MM.1S (cell line): ENCODE results near the gene UBL4B.

Source experiments
- EZH2 ChIP-seq: fragments of 300-600 bp; sonication (generic); optimal IDR thresholded peaks from 2 replicates; pipeline ENCODE3; 2017; ENCODE audit warnings: low read depth, mild to moderate bottlenecking, antibody characterized with exemption, low read length, mixed read lengths
- EZH2phosphoT487 ChIP-seq: fragments of 300-600 bp; sonication (generic); IDR thresholded peaks from 2 replicates; pipeline ENCODE4 v1.6.1; 2018; ENCODE audit warnings: antibody characterized with exemption, low read length
- TF ChIP-seq, protein P1 (sequence below): fragments of 300-600 bp; sonication (generic); IDR thresholded peaks from 2 replicates; pipeline ENCODE4 v1.5.1; 2016; ENCODE audit warnings: antibody characterized with exemption, low read length, mixed read lengths

DNA sequence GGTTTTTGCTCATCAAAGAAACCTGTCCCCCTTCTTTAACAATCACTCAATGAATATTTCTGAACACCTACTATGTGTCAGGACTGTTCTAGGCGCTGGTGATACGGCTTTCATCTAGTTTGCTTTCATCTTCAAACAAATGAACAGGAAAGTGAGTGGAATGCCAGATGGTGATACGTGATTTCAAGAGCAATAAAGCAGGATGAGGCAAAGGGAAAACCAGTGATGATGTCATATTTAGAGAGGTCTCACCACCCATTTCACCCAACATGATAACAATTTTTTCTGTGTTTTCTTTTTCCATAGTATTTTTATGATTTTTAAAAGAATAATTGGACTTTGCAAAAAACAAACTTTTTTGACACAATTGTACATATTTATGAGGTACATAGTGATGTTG lies 26.7 kb downstream of the UBL4B start:
- no peak for TF ChIP-seq EZH2
- TF ChIP-seq, protein P1, sequence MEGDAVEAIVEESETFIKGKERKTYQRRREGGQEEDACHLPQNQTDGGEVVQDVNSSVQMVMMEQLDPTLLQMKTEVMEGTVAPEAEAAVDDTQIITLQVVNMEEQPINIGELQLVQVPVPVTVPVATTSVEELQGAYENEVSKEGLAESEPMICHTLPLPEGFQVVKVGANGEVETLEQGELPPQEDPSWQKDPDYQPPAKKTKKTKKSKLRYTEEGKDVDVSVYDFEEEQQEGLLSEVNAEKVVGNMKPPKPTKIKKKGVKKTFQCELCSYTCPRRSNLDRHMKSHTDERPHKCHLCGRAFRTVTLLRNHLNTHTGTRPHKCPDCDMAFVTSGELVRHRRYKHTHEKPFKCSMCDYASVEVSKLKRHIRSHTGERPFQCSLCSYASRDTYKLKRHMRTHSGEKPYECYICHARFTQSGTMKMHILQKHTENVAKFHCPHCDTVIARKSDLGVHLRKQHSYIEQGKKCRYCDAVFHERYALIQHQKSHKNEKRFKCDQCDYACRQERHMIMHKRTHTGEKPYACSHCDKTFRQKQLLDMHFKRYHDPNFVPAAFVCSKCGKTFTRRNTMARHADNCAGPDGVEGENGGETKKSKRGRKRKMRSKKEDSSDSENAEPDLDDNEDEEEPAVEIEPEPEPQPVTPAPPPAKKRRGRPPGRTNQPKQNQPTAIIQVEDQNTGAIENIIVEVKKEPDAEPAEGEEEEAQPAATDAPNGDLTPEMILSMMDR = no peak
- no peak for TF ChIP-seq EZH2phosphoT487
